Heart right ventricle (tissue), 16 donors: ENCODE results near the gene FSTL3. TPM values are rescaled to one million over a fixed set of nuclear protein-coding genes. Genes with fewer than 3 reads are reported as not detected.

ENCODE experiments used
- ATAC-seq, 8 donors: fragments of 200-7000 bp; cut with Tn5 transposase; one replicate each; pipeline ENCODE4 v1.9.1; 2020; ENCODE audit warnings: mild to moderate bottlenecking in 8 of 8, moderate library complexity in 8 of 8, moderate number of reproducible peaks in 1 of 8
- DNase-seq, 2 donors: peaks; one replicate each; pipeline ENCODE4 v3.0.0-alpha.2; 2020
- H3K27ac ChIP-seq, 10 donors: fragments of 200-600 bp; sonication (generic) in 2 of 10; one replicate each; pipeline versions ENCODE4 v1.5.0 to v1.8.0; 2020 to 2022; ENCODE audit warnings: mild to moderate bottlenecking in 3 of 10
- H3K27me3 ChIP-seq, 7 donors: fragments of 200-600 bp; one replicate each; pipeline ENCODE4 v1.8.0; 2021 to 2022; ENCODE audit warnings: mild to moderate bottlenecking in 2 of 7
- H3K36me3 ChIP-seq, 9 donors: fragments of 200-600 bp; sonication (generic) in 1 of 9; one replicate each; pipeline versions ENCODE4 v1.5.0 to v1.8.0; 2020 to 2022; ENCODE audit warnings: mild to moderate bottlenecking in 2 of 9
- H3K4me1 ChIP-seq, 9 donors: fragments of 200-600 bp; sonication (generic) in 1 of 9; one replicate each; pipeline versions ENCODE4 v1.5.0 to v1.8.0; 2020 to 2022; ENCODE audit warnings: mild to moderate bottlenecking in 4 of 9
- H3K4me3 ChIP-seq, 10 donors: fragments of 200-600 bp; sonication (generic) in 2 of 10; one replicate each; pipeline versions ENCODE4 v1.5.0 to v1.8.0; 2020 to 2022; ENCODE audit warnings: mild to moderate bottlenecking in 7 of 10, moderate library complexity in 2 of 10
- H3K9me3 ChIP-seq, 11 donors: fragments of 200-600 bp in 10 of 11; sonication (generic) in 2 of 11; one replicate each; pipeline versions ENCODE4 v1.5.0 to v1.8.0; 2013 to 2022; ENCODE audit warnings: mild to moderate bottlenecking in 2 of 11, control low read depth in 1 of 11, moderate library complexity in 1 of 11
- WGBS, 2 donors: extraction: QIAGEN DNeasy Blood & Tissue Kit; methylation state at CpG; one replicate each; pipeline ENCODE4 v1.1.7; 2013; ENCODE audit warnings: inconsistent platforms in 1 of 2; 5-methylcytosine and 5-hydroxymethylcytosine counted together
- intact Hi-C, 10 donors: fragments of 100-400 bp; cut with DNase I; formaldehyde crosslinking; loops; one replicate each; pipeline versions ENCODE4 v1.11.1 to v1.14.2; 2022
- polyA plus RNA-seq, 2 donors: library from polyadenylated mRNA; stranded (reverse); fragments of 200-250 nt; gene quantifications; one replicate each; pipeline ENCODE4 v1.2.3, GENCODE V29; 2013
- total RNA-seq, 10 donors: library from RNA; stranded (reverse); fragmentation: NEBNext Ultra II Directional in 3 of 10; extraction: Animal tissue kit (Norgen Biotek cat#: 25700) in 3 of 10; gene quantifications; one replicate each; pipeline versions ENCODE4 v1.2.1 to v1.2.4, GENCODE V29; 2021 to 2023
- TF ChIP-seq, protein P1 (sequence below), 9 donors: fragments of 200-600 bp; sonication (generic) in 2 of 9; IDR thresholded peaks; one replicate each; pipeline versions ENCODE4 v1.5.0 to v1.8.0; 2021 to 2022; ENCODE audit warnings: antibody characterized with exemption in 9 of 9, mild to moderate bottlenecking in 5 of 9, moderate library complexity in 1 of 9
- donor health status: Arrhythmogenic right ventricular cardiomyopathy.
- donor health status: ischemic (EF 13 %, LVEDD 7.1; RV severe dilation, severe dysfunction).
- donor health status: healthy with polysubstance abuse.
- donor health status: DM: no; HTN: yes; CAD: no.
- donor health status: DM: no; HTN: no; CAD: no.
- donor health status: ischemic (EF 25% LVEDD 6.9; RV normal size, moderate dysfunction).
- donor health status: ischemic (EF 25% LVEDD 5.7; RV mildly dilated, moderate dysfunction).
- donor health status: healthy.
- donor health status: DM: yes; HTN: yes; CAD: no.
- donor health status: Ischemic cardiomyopathy.
- donor health status: ischemic (EF 35%, LVEDD 5.7; RV mildly dilated, moderate dysfunction).
- donor health status: nonischemic (EF 11% LVEDD 7.7; RV severe dilation, severe dysfunction).
- donor health status: DM: yes; HTN: yes; CAD: no.
- donor health status: PGD.
- donor health status: ischemic (EF 29% LVEDD 5.4; RV normal size, mild dysfunction).
- donor health status: nonischemic (EF 23%, LVEDD 6.1; RV moderate dilation, normal function).

Gene FSTL3
- total and polyA plus RNA-seq, 12 donors, result 33.4 to 279 (median 84.7) TPM

DNA sequence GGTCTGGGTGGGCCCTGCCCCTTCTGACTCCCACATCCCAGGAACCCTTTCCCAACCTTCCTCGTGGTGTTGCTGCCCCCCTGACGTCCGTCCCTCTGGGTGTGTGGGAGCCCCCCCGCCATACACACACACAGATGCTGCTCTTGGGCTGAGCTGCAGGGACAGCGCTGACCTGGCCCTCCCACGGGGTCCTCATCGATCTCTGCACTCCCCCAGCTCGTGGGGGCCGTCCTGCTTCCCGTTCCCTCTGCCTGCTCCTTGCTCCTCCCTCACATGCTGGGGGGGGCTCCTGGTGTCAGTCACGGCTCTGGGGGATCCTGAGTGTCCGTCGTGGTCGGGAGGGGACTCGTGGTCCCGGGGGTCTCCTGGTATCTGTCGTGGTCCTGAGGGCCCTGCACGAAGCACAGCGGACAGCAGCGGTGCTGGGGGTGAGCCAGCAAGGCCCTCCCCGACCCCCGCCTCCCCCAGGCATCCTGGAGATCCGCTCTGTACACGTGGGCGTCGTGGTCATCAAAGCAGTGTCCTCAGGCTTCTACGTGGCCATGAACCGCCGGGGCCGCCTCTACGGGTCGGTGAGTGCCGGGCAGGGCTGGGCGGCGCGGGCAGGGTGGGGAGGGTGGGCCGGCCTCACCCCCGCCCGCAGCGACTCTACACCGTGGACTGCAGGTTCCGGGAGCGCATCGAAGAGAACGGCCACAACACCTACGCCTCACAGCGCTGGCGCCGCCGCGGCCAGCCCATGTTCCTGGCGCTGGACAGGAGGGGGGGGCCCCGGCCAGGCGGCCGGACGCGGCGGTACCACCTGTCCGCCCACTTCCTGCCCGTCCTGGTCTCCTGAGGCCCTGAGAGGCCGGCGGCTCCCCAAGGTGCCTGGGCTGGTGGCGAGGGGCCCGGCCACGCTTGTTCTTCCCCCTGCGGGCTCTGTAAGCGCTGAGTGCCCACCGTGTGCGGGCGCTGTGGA lies 33.1 kb upstream of the FSTL3 start:
- Histone ChIP-seq H3K36me3 (peaks cover 0 to 34% (median 14%) of the 10 kb centered on the region in 9 donors), H3K4me1 (peaks cover 4 to 12% (median 10%) of the 10 kb centered on the region in 9 donors), H3K27me3 (peaks cover 0 to 16% (median 0%) of the 10 kb centered on the region in 7 donors), H3K27ac (no peak overlapping the region), H3K4me3 (no peak overlapping the region), H3K9me3 (no peaks in the 10 kb centered on the region)
- intact Hi-C loops, result no loop called here
- TF ChIP-seq, protein P1, sequence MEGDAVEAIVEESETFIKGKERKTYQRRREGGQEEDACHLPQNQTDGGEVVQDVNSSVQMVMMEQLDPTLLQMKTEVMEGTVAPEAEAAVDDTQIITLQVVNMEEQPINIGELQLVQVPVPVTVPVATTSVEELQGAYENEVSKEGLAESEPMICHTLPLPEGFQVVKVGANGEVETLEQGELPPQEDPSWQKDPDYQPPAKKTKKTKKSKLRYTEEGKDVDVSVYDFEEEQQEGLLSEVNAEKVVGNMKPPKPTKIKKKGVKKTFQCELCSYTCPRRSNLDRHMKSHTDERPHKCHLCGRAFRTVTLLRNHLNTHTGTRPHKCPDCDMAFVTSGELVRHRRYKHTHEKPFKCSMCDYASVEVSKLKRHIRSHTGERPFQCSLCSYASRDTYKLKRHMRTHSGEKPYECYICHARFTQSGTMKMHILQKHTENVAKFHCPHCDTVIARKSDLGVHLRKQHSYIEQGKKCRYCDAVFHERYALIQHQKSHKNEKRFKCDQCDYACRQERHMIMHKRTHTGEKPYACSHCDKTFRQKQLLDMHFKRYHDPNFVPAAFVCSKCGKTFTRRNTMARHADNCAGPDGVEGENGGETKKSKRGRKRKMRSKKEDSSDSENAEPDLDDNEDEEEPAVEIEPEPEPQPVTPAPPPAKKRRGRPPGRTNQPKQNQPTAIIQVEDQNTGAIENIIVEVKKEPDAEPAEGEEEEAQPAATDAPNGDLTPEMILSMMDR (IDR thresholded peaks at IDR 0.05), result no peak
- no peak for ATAC-seq
- WGBS, 2 donors, result 80 to 84% methylated on average over 64 to 70 of the region's 70 CpGs
- no peak for DNase-seq

DNA sequence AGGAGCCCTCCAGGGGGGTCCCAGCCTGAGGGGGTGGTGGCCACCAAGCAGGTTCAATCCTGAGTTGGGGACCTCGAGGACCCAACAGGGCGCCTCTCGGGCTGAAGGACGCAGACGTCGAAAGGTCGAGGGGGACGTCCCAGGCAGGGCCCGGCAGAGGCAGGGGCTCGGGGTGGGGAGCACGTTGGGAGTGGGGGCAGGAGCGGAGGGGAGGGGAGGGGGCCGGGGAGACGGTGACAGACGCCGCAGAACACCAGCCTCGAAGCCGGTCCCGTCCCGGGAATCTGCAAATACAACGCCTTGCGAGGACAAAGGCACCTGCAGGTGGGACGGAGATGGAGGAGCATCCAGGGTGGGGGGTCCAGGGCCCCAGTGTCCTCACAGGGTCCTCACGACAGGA lies 32.5 kb upstream of the FSTL3 start:
- H3K4me3 ChIP-seq, result no peak overlapping the region
- TF ChIP-seq, protein P1 (IDR thresholded peaks at IDR 0.05), result no peak
- H3K9me3 ChIP-seq, result no peaks in the 10 kb centered on the region
- ATAC-seq (no peak), DNase-seq (no peak)
- H3K4me1 ChIP-seq, result peaks cover 4 to 8% (median 7%) of the 10 kb centered on the region in 9 donors
- H3K27ac ChIP-seq, result no peak overlapping the region
- intact Hi-C loops, result no loop called here
- peaks cover 0 to 41% (median 20%) of the 10 kb centered on the region in 9 donors for H3K36me3 ChIP-seq
- 91% methylated on average over 22 to 24 of the region's 24 CpGs for WGBS, 2 donors
- peaks cover 0 to 10% (median 0%) of the 10 kb centered on the region in 7 donors for H3K27me3 ChIP-seq

DNA sequence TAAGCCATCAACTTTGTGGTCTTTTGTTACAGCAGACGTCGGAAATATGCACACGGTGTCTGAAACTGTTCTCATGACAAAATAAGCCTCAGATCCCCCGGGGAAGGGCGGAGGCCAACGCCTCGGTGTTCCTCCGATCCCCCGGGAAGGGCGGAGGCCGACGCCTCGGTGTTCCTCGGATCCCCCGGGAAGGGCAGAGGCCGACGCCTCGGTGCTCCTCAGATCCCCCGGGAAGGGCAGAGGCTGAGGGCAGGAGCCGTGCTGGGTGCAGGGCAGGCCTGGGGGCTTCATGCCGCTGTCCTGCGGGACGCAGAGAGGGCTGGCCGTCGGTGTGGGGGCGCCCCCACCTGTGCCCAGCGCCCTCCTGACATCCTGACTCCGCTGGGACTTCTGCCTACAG lies 31.8 kb upstream of the FSTL3 start:
- ATAC-seq (no peak), DNase-seq (no peak)
- TF ChIP-seq, protein P1 (IDR thresholded peaks at IDR 0.05), result no peak
- WGBS, 2 donors, result 65 to 69% methylated on average over 28 of the region's 28 CpGs
- Histone ChIP-seq H3K9me3 (no peaks in the 10 kb centered on the region), H3K27ac (no peak overlapping the region), H3K4me3 (no peak overlapping the region), H3K4me1 (peaks cover 0 to 2% (median under 1%) of the 10 kb centered on the region in 9 donors), H3K36me3 (peaks cover 1 to 47% (median 26%) of the 10 kb centered on the region in 9 donors), H3K27me3 (peaks cover 0 to 5% (median 0%) of the 10 kb centered on the region in 7 donors)
- intact Hi-C loops, result no loop called here

DNA sequence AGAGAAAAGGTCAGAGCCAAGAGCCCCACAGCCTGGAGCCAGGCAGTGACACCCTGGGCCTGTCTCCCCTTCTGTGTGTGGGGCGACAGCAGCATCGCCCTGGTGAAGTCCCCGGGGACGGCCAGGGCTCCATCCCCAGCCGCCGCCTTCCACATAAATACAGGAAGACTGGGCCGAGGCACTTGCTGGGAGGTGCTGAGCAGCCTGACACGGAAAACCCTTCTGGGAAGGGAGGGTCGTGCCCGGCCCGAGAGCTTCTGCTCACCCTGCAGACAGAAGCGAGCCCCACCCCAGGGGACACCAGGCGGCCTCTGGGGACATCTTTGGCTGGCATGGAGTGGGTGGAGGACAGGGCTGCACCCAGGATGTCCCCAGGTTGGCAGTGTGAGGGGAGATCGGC lies 31.4 kb upstream of the FSTL3 start:
- H3K9me3 ChIP-seq, result no peaks in the 10 kb centered on the region
- DNase-seq, result no peak
- no peak overlapping the region for H3K27ac ChIP-seq
- no peaks in the 10 kb centered on the region for H3K4me1 ChIP-seq
- H3K4me3 ChIP-seq, result no peak overlapping the region
- H3K27me3 ChIP-seq, result peaks cover 0 to 5% (median 0%) of the 10 kb centered on the region in 7 donors
- intact Hi-C loops, result no loop called here
- H3K36me3 ChIP-seq, result peaks cover 3 to 51% (median 29%) of the 10 kb centered on the region in 9 donors
- ATAC-seq, result no peak
- 87 to 89% methylated on average over 14 of the region's 14 CpGs for WGBS, 2 donors
- TF ChIP-seq, protein P1 (IDR thresholded peaks at IDR 0.05), result no peak
